Mesendoderm (in vitro differentiated cells): ENCODE results near the gene ARHGAP44.

Experiments used
- DNase-seq: peaks from one replicate; pipeline ENCODE4 v3.0.0; 2013
- H2AK5ac ChIP-seq: 2 replicates; pipeline ENCODE4 v1.6.1; 2013; ENCODE audit warnings: low read length, inconsistent platforms
- H2BK120ac ChIP-seq: 2 replicates; pipeline ENCODE4 v1.6.1; 2013; ENCODE audit warnings: low read depth, mild to moderate bottlenecking, low read length, moderate library complexity, mixed read lengths
- H2BK15ac ChIP-seq: replicated peaks from 2 replicates; pipeline ENCODE4 v1.6.1; 2013; ENCODE audit warnings: low read depth, mild to moderate bottlenecking, moderate library complexity
- H2BK5ac ChIP-seq: 2 replicates; pipeline ENCODE4 v1.6.1; 2013; ENCODE audit warnings: low read length, inconsistent platforms
- H3K18ac ChIP-seq: 2 replicates; pipeline ENCODE4 v1.6.1; 2013; ENCODE audit warnings: mild to moderate bottlenecking, low read length, mixed read lengths
- H3K23ac ChIP-seq: one replicate; pipeline ENCODE4 v1.6.1; 2013; ENCODE audit warnings: low read length
- H3K27ac ChIP-seq: 2 replicates; pipeline ENCODE4 v1.5.1; 2013; ENCODE audit warnings: low read depth, mild to moderate bottlenecking, inconsistent platforms, low read length, moderate library complexity
- H3K27me3 ChIP-seq: 2 replicates; pipeline ENCODE4 v1.6.1; 2013; ENCODE audit warnings: low read length, control low read depth, mild to moderate bottlenecking, inconsistent platforms; ENCODE audit not compliant: insufficient read depth, poor library complexity
- H3K36me3 ChIP-seq: 2 replicates; pipeline ENCODE4 v1.6.1; 2013; ENCODE audit warnings: low read length, inconsistent platforms; ENCODE audit not compliant: control insufficient read depth, insufficient read depth
- H3K4ac ChIP-seq: one replicate; pipeline ENCODE4 v1.6.1; 2013; ENCODE audit warnings: low read depth, mild to moderate bottlenecking, low read length, moderate library complexity
- H3K4me1 ChIP-seq: 2 replicates; pipeline ENCODE4 v1.6.1; 2013; ENCODE audit warnings: low read depth, low read length, inconsistent platforms; ENCODE audit not compliant: control insufficient read depth
- H3K4me2 ChIP-seq: 2 replicates; pipeline ENCODE4 v1.6.1; 2013; ENCODE audit warnings: low read length
- H3K4me3 ChIP-seq: 2 replicates; pipeline ENCODE4 v1.5.1; 2013; ENCODE audit warnings: mild to moderate bottlenecking, low read length
- H3K56ac ChIP-seq: one replicate; pipeline ENCODE4 v1.6.1; 2013; ENCODE audit warnings: low read length
- H3K79me1 ChIP-seq: 2 replicates; pipeline ENCODE4 v1.6.1; 2013; ENCODE audit warnings: low read length, inconsistent platforms
- H3K79me2 ChIP-seq: 2 replicates; pipeline ENCODE4 v1.6.1; 2013; ENCODE audit warnings: mild to moderate bottlenecking, low read length; ENCODE audit not compliant: control insufficient read depth, insufficient read depth
- H3K9ac ChIP-seq: 2 replicates; pipeline ENCODE4 v1.6.1; 2013; ENCODE audit warnings: low read length, inconsistent platforms
- H4K5ac ChIP-seq: one replicate; pipeline ENCODE4 v1.6.1; 2013; ENCODE audit warnings: low read length
- H4K8ac ChIP-seq: one replicate; pipeline ENCODE4 v1.6.1; 2013; ENCODE audit warnings: low read depth, mild to moderate bottlenecking, control low read depth, low read length, moderate library complexity
- WGBS: extraction: QIAGEN DNeasy Blood & Tissue Kit; methylation state at CpG from one replicate; pipeline ENCODE4 v1.1.7; 2013; ENCODE audit warnings: low lambda C conversion rate, missing lambda C conversion rate; ENCODE audit not compliant: insufficient coverage; ENCODE audit errors: extremely low coverage; 5-methylcytosine and 5-hydroxymethylcytosine counted together

Gene ARHGAP44

GRCh38 chr17:13002761-13003453 lies 213.6 kb downstream of the ARHGAP44 start:
- peak; percentile 74 for DNase-seq
- no peak overlapping the region for H3K4ac ChIP-seq
- H3K27ac ChIP-seq, result no peak overlapping the region
- H2BK5ac ChIP-seq, result no peak overlapping the region
- H3K4me3 ChIP-seq, result no peak overlapping the region
- no peak overlapping the region for H3K9ac ChIP-seq
- H2AK5ac ChIP-seq, result no peak overlapping the region
- H3K4me1 ChIP-seq, result no peaks in the 10 kb centered on the region
- WGBS, result no CpG with 5 or more reads among the region's 15 CpGs
- peaks cover 4% of the 10 kb centered on the region for H3K79me1 ChIP-seq
- H3K79me2 ChIP-seq, result no peaks in the 10 kb centered on the region
- peaks cover 25% of the 10 kb centered on the region for H3K36me3 ChIP-seq
- no peak overlapping the region for H4K8ac ChIP-seq
- H3K27me3 ChIP-seq, result no peaks in the 10 kb centered on the region
- no peak overlapping the region for H2BK120ac ChIP-seq
- no peak overlapping the region for H3K56ac ChIP-seq
- H3K18ac ChIP-seq, result no peak overlapping the region
- H3K4me2 ChIP-seq, result no peak overlapping the region
- H3K23ac ChIP-seq, result no peak overlapping the region
- no peak overlapping the region for H4K5ac ChIP-seq
- H2BK15ac ChIP-seq, result no peak overlapping the region

- no peaks in the 10 kb centered on the region for H3K79me2 ChIP-seq
- H2BK15ac ChIP-seq, result no peak overlapping the region
- no peak overlapping the region for H3K27ac ChIP-seq
- H4K5ac ChIP-seq, result no peak overlapping the region
- H3K36me3 ChIP-seq, result peaks cover 22% of the 10 kb centered on the region
- peaks cover 4% of the 10 kb centered on the region for H3K79me1 ChIP-seq
- H3K4ac ChIP-seq, result no peak overlapping the region
- H3K4me2 ChIP-seq, result no peak overlapping the region
- H3K18ac ChIP-seq, result no peak overlapping the region
- no peak overlapping the region for H3K4me3 ChIP-seq
- no peak overlapping the region for H3K23ac ChIP-seq
- H3K4me1 ChIP-seq, result no peaks in the 10 kb centered on the region
- no peak overlapping the region for H4K8ac ChIP-seq
- DNase-seq, result no peak
- H2AK5ac ChIP-seq, result no peak overlapping the region
- H2BK120ac ChIP-seq, result no peak overlapping the region
- H3K27me3 ChIP-seq, result no peaks in the 10 kb centered on the region
- H2BK5ac ChIP-seq, result no peak overlapping the region
- H3K9ac ChIP-seq, result no peak overlapping the region
- H3K56ac ChIP-seq, result no peak overlapping the region
- no CpG with 5 or more reads among the region's 9 CpGs for WGBS
These were observed 214.2 kb downstream of the ARHGAP44 start for GRCh38 chr17:13003454-13003851.

- Histone ChIP-seq H3K4ac (no peak overlapping the region), H3K27me3 (no peaks in the 10 kb centered on the region), H3K4me2 (no peak overlapping the region), H3K79me2 (no peaks in the 10 kb centered on the region), H2AK5ac (no peak overlapping the region), H4K8ac (no peak overlapping the region), H3K9ac (no peak overlapping the region), H2BK15ac (no peak overlapping the region), H3K18ac (no peak overlapping the region), H3K79me1 (peaks cover 4% of the 10 kb centered on the region), H3K4me3 (no peak overlapping the region), H4K5ac (no peak overlapping the region), H3K23ac (no peak overlapping the region), H3K56ac (no peak overlapping the region), H2BK5ac (no peak overlapping the region), H3K27ac (no peak overlapping the region), H2BK120ac (no peak overlapping the region), H3K4me1 (no peaks in the 10 kb centered on the region), H3K36me3 (peaks cover 22% of the 10 kb centered on the region)
- no peak for DNase-seq
- WGBS, result no CpG with 5 or more reads among the region's 6 CpGs
These were observed 214.6 kb downstream of the ARHGAP44 start for GRCh38 chr17:13003927-13004326.

- DNase-seq, result no peak
- Histone ChIP-seq H3K18ac (no peak overlapping the region), H3K4ac (no peak overlapping the region), H3K27me3 (no peaks in the 10 kb centered on the region), H3K56ac (no peak overlapping the region), H4K5ac (no peak overlapping the region), H3K79me1 (peaks cover 4% of the 10 kb centered on the region), H3K4me3 (no peak overlapping the region), H3K9ac (no peak overlapping the region), H2BK120ac (no peak overlapping the region), H3K23ac (no peak overlapping the region), H4K8ac (no peak overlapping the region), H3K36me3 (peaks cover 22% of the 10 kb centered on the region), H2BK5ac (no peak overlapping the region), H2BK15ac (no peak overlapping the region), H2AK5ac (no peak overlapping the region), H3K27ac (no peak overlapping the region), H3K79me2 (no peaks in the 10 kb centered on the region), H3K4me1 (no peaks in the 10 kb centered on the region), H3K4me2 (no peak overlapping the region)
- no CpG with 5 or more reads among the region's 4 CpGs for WGBS
These were observed 215.0 kb downstream of the ARHGAP44 start for GRCh38 chr17:13004336-13004735.

GRCh38 chr17:13005530-13005929 lies 216.2 kb downstream of the ARHGAP44 start:
- Histone ChIP-seq H3K4me1 (no peaks in the 10 kb centered on the region), H4K5ac (no peak overlapping the region), H3K23ac (no peak overlapping the region), H3K4me2 (no peak overlapping the region), H2BK15ac (no peak overlapping the region), H3K27me3 (no peaks in the 10 kb centered on the region), H3K56ac (no peak overlapping the region), H3K4ac (no peak overlapping the region), H3K79me2 (no peaks in the 10 kb centered on the region), H3K27ac (no peak overlapping the region), H4K8ac (no peak overlapping the region), H3K79me1 (peaks cover 4% of the 10 kb centered on the region), H2BK5ac (no peak overlapping the region), H2BK120ac (no peak overlapping the region), H3K18ac (no peak overlapping the region), H3K4me3 (no peak overlapping the region), H3K36me3 (peaks cover 19% of the 10 kb centered on the region), H2AK5ac (no peak overlapping the region), H3K9ac (no peak overlapping the region)
- no CpG with 5 or more reads among the region's 6 CpGs for WGBS
- no peak for DNase-seq

- Histone ChIP-seq H3K9ac (no peak overlapping the region), H3K79me2 (no peaks in the 10 kb centered on the region), H3K23ac (no peak overlapping the region), H3K36me3 (peaks cover 25% of the 10 kb centered on the region), H3K18ac (no peak overlapping the region), H2AK5ac (no peak overlapping the region), H3K4me3 (no peak overlapping the region), H4K8ac (no peak overlapping the region), H3K56ac (no peak overlapping the region), H2BK5ac (no peak overlapping the region), H3K27ac (no peak overlapping the region), H3K4me2 (no peak overlapping the region), H2BK120ac (no peak overlapping the region), H3K4me1 (no peaks in the 10 kb centered on the region), H2BK15ac (no peak overlapping the region), H3K79me1 (no peaks in the 10 kb centered on the region), H3K4ac (no peak overlapping the region), H4K5ac (no peak overlapping the region), H3K27me3 (no peaks in the 10 kb centered on the region)
- DNase-seq, result no peak
- no CpG with 5 or more reads among the region's 8 CpGs for WGBS
These were observed 219.2 kb downstream of the ARHGAP44 start for GRCh38 chr17:13008461-13008860.
